HG02642 (cell line): ENCODE data around the gene BRIP1.
"Not testable (repeated sequence)": the region's sequence is repeated elsewhere in the genome, so short reads cannot be mapped to it uniquely, and the experiment has no call there.

Source experiments
- ATAC-seq: cut with Tn5 transposase; IDR thresholded peaks from one replicate; pipeline ENCODE4 v1.9.1; 2021; ENCODE audit warnings: mild to moderate bottlenecking; ENCODE audit not compliant: unreplicated experiment, poor library complexity

BRIP1 gene

DNA sequence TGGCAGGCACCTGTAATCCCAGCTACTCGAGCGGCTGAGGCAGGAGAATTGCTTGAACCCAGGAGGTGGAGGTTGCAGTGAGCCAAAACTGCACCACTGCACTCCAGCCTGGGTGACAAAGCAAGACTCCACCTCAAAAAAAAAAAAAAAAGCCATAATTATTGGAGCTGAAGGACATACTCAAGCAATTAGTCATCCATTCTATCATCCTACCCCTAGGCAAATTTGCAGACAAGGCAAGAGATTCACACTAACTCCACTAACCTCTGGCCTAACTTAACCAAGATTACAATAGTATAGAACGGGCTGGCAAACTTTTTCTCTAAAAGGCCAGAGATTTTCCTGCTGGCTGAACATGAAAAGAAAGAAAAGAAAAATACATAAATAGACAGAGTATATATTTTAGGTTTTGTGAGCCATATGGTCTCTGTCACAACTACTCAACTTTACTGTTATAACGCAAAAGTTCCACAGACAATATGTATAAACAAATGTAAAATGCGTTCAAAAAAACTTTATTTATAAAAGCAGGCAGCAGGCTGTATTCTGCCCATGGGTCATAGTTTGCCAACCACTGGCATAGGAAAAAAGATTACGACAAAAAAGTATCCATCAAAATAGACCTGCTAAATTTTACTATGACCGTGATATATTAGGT is 29.7 kb downstream of the BRIP1 start:
- no peak for ATAC-seq

DNA sequence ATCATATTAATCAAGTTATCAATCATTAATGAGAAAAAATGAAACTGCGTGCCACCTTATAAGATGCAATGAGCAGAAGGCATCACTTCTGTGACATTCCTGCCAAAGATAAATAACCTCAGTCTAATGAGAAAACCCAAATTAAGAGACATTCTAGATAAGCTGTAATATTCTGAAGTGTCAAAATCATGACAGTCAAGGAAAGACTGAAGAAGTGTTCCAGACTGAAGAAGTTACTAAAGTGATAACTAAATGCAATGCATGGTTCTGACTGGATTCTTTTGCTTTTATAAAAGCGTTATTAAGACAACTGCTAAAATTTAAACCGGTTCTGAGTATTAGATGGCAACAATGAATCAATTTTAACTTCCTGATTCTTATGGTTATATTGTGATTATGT is 30.9 kb downstream of the BRIP1 start:
- ATAC-seq, result no peak

DNA sequence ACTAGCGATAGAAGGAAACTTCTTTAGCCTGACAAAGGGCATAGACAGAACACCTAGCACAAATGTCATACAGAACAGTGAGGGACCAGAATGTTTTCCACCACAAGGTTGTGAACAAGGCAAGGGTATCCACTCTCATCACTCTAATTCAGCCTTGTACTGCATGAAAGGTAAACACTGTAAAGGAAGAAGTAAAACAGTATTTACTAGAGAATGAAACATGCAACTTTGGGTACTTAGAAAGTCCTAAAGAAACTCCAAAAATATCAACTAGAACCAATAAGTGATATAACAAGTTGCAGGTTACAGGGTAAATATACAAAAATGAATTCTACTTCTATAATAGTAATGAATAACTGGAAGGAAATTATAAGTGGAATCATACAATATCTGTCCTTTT is 32.2 kb downstream of the BRIP1 start:
- no peak for ATAC-seq

DNA sequence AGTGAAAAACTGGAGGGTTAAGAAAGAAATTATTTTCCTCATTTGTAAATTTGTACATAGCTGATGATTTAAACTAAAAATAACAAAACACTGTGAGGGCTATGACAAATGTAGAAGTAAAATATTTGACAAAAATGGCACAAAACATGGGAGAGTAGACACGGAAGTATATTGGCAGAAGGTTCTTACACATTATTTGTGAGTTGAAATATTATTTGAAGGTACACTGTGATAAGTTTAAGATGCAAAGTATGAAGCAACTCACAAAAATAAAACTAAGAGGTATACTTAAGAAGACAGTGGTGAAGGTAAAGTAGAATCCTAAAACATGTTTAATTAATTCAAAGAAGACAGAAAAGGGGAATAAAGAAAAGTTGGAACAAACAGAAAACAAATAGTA is 34.6 kb downstream of the BRIP1 start:
- ATAC-seq, result no peak

DNA sequence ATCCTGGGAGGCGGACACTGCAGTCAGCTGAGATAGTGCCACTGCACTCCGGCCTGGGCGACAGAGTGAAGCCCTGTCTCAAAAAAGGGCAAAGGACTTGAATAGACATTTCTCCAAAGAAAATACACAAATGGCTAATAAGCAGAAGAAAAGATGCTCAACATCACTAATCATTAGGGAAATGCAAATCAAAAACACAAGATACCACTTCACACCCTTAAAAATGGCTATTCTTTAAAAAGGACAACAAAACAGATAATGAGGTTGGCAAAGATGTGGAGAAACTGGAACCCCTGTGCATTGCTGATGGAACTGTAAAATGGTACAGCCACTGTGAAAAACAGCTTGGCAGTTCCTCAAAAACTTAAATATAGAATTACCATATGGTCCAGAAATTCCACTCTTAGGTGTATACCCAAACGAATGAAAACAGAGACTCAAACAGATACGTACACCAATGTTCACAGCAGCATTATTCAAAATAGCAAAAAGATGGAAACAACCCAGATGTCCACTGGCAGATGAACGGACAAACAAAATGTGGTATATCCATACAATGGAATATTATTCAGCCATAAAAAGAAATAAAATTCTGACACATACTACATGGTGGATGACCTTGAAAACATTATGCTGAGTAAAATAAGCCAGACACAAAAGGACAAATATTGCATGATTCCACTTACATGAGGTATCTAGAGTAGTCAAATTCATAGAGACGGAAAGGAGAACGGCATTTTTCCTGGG is 35.5 kb downstream of the BRIP1 start:
- ATAC-seq, result no peak

DNA sequence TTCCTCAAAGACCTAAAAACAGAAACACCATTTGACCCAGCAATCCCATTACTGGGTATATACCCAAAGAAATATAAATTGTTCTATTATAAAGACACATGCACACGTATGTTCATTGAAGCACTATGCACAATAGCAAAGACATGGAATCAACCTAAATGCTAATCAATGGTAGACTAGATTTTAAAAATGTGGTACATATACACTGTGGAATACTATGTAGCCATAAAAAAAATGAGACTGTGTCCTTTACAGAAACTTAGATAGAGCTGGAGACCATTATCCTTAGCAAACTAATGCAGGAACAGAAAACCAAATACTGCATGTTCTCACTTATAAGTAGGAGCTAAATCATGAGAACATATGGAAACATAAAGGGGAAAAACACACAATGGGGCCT is 36.5 kb downstream of the BRIP1 start:
- not testable (repeated sequence) for ATAC-seq

DNA sequence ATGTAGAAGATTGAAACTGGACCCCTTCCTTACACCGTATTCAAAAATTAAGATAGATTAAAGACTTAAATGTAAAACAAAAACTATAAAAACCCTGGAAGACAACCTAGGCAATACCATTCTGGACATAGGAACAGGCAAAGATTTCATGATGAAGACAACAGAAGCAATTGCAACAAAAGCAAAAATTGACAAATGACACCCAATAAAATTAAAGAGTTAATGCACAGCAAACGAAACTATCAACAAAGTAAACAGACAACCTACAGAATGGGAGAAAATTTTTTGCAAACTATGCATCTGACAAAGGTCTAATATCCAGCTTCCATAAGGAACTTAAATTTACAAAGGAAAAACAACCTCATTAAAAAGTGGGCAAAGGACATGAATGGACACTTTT is 37.1 kb downstream of the BRIP1 start:
- ATAC-seq, result not testable (repeated sequence)

DNA sequence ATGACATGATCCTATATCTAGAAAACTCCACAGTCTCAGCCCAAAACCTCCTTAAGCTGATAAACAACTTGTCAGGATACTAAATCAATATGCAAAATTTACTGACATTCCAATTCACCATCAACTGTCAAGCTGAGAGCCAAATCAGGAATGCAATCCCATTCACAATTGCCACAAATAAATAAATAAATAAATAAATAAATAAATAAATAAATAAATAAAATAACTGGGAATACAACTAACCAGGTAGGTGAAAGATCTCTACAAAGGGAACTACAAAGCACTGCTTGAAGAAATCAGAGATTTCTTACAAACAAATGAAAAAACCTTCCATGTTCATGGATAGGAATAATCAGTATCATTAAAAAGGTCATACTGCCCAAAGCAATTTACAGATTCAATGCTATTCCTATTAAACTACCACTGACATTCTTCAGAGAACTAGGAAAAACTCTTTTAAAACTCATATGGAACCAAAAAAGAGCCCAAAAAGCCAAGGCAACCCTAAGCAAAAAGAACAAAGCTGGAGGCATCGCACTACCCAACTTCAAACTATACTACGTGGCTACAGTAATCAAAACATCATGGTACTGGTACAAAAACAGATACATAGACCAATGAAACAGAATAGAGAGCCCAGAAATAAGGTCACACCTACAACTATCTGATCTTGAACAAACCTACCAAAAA is 37.7 kb downstream of the BRIP1 start:
- ATAC-seq, result no peak

DNA sequence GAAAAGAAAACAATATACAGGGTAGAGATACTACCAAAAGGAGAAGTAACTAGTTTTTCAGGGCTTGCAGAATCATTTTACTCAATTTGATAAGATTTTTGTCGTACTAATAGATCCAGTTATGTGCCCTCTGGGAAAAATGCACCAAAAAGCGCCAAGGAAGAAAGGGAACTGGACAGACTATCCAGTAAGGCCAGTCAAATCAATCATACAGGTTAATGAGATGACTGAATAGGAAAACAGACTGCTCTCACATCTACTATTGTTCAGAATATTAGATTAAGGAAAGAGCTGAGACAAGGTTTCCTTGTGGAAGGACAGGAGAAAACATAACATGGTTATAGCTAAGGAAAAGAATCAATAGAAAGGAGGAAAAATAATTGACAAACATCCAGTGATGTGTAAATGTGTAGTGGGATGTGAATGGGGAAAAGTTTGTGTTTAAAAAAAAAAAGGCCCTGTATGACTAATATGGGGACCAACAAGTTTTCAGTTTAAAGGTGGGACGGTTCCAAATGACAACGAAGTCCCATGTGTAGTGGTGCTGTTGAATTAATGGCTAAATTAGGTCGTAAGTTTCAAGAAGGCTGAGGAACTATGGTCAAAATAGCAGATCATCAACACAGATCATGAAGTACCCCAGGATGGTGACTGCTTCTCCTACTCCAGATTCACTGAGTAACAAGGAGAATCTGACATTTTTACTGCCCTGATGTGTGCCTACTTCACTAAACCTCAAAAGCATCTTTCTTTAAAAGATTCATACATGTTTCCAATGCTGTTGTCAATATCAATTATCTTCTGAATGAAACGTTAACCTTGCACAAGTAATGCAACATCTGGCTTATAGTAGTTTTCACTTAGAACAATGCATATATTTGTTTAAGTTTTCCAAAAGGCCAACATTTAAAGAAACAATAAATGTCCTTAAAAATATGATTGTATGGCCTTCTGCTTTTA is 40.7 kb downstream of the BRIP1 start:
- ATAC-seq, result no peak

DNA sequence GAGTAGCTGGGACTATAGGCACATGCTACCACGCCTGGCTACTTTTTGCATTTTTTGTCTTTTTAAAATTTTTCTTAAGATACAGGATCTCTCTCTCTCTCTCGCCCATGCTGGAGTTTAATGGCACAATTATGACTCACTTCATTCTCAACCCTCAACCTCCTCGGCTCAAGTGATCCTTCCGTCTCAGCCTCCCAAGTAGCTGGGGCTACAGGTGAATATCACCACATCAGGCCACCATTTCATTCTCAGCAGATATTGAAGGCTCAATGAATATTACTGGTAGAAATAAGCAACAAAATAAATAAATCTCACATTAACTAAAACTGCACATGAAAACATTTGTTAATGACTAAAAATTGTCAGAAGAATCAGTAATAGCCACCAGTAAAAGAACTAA is 41.7 kb downstream of the BRIP1 start:
- ATAC-seq, result no peak

DNA sequence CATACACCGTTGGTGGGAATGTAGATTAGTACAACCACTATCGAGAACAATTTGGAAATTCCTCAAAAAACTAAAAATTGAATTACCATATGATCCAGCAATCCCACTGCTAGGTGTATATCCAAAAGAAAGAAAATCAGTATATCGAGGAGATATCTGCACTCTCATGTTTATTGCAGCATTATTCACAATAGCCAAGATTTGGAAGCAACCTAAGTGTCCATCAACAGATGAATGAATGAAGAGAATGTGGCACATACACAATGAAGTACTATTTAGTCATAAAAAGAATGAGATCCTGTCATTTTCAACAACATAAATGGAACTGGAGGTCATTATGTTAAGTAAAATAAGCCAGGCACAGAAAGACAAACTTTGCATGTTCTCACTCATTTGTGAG is 44.1 kb downstream of the BRIP1 start:
- not testable (repeated sequence) for ATAC-seq

DNA sequence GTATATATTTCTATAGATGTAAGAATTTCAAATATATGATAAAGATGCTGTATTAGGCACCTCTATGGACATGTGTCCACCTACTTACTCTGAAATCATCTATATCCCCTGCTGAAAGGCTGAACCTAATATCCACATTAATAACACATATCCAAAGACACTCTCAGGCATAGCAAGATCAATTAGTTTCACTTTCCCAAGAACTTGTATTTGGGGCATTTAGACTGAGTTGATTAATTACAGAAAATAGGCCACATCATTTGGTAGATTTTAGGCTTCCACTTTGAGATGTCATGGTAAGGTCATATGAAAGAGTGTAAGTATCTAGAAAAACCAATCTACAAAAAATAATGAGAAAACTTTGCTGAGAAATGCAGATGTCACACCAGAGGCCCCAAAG is 45.1 kb downstream of the BRIP1 start:
- ATAC-seq, result no peak

DNA sequence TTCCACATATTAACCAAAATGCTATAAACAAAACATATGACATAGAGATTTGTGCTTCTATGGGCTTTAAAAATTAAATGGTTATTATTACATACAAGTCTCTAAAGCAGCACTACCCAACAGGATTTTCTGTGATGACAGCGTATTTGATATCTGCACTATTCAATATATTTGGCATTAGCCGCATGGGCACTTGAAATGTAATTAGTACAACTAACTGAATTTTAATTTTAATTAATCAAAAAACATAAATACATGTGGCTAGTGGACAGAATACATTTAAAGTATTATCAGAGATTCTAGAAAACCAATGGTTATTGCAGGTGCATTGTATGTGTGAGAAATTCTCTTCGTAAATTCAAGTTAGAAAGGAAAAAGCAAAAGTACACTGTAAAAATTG is 45.9 kb downstream of the BRIP1 start:
- no peak for ATAC-seq

DNA sequence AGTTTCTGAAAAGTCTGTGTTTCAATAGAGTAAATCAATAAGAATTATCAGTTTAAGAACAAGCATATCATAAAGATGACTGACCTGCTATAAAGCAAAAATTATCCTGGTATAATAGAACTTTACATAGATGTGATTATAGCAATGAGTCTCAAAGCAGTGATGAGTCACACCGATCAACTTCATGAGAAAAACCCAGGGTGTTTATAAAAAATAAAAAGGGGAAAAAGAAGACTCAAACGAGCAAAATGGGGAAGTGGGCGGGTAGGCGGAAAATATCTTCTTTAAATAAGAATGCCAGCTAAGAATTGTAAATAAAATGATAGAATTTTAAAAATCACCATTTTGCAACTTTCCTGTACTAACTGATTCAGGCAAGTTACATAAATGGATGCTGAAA is 46.8 kb downstream of the BRIP1 start:
- ATAC-seq, result no peak

DNA sequence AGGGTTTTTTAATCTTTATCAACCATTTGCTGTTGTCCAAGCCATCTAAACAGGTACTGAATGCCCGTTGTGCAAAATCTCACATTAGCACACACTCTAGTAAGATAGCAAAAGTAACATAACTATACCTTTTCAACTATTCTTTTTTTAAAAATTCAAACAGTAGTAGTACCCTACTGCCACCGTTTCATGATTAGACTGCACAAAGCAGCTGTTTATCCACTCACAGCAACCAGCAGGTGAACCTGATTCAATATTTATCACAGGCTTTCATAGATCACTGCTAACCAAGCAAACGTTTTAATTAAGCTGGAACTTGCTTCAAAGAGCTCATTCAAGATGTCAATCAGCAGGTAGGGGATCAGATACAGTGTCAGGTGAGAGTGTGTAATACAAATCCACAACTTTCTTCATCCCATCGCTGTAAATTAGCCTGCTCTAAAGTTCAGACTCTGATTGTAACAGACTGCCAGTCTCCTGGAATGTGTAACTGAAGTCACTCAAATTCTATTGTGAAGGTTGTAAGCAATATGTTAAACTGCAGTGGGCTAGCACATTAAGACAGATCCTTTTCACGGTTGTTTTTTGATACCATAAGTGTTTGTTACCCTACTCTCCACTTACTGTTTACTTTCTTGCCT is 47.3 kb downstream of the BRIP1 start:
- no peak for ATAC-seq

DNA sequence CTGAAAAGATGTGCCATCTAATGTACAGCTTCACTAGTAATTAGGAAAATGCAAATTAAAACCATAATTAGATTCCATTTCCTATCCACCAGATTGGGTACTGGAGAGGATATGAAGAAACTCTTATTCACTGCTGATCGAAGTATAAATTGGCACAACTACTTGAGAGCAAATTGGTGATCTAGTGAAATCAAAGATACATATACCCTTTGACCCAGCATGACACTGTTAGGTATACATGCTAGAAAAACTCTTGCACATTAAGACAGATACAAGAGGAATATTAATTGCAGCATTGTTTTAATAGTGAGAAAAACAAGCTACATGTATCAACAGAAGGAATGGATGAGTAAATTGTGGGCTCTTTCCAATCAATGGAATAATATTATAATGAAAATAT is 48.8 kb downstream of the BRIP1 start:
- ATAC-seq, result no peak

DNA sequence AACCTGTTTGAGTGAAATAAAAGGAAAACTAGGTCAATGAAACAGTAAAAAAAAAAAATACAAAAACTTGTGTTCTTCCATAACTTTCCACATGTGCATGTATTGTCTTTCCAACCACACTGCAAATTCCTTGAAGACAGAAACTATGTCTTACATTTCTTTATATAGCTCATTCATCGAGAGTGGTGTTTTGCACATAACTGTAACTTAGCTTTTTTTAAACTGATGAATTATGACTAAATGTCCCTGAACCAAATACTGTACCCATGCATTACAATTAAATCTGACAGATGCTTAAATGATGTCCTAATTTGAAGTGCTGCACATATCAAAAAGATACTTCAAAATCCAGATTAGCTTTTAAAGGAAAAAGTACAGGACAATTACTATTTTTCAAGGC is 50.1 kb downstream of the BRIP1 start:
- no peak for ATAC-seq

DNA sequence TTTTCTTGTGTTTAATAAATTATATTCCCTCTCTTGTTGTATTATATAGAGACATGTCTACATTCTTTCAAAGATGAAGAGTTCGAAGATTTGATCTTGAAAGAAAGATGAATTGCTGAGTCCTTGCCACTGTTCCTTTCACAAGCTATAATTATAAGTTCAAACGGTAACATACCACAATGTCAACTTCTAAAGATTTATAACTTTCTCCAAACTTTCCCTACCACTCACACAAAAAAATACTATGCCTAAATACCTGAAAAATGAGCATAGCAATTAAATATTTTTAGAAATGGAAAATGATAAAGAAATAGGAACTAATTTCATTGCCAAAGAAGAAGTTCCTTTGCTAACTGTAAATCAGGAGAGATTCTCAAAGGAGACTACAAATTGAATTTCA is 50.6 kb downstream of the BRIP1 start:
- no peak for ATAC-seq

DNA sequence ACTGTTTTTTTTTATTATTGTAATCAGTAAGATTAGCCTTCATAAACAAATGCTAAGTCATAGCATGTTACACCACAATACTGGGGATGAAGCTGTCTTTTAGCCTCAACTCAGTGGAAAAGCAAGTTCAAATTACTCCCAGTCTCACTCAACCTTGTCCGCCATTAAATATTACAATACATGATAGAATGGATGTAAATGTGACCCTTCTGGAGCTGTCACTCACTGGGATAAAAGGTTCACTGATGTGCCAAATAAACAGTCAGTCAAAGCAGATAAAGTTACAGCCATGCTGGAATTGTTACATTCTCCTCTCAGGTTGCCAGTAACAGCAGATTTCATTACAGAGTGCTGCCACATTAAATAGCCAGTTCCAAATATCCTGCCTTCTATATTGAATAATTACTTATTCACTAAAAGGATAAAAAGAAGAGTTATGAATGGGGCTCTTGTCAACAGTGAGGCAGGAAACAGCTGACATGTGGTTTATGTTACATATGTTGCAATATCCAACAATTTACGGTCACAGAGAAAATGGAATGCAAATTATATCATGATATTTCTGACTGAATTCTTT is 53.4 kb downstream of the BRIP1 start:
- no peak for ATAC-seq

DNA sequence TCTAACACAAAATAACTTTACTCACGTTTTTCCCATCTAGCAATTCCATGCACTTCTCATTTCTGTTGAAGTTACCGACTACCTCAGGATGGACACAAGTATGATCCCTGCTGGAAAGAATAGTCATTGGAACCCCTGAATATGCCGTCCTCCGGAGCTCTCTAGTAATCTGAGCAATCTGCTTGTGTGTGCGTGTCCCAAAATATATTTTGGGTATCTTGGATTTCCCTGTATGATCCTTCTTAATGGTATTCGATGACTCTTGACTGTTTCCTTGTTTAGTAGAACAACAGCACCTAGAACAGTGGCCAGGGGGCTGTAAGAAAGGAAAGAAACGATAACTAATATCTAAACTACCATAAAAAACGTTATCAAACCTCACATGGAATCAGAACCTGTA is 54.9 kb downstream of the BRIP1 start:
- ATAC-seq, result no peak
